ENCODE measurements around the gene C20orf202.

DNA sequence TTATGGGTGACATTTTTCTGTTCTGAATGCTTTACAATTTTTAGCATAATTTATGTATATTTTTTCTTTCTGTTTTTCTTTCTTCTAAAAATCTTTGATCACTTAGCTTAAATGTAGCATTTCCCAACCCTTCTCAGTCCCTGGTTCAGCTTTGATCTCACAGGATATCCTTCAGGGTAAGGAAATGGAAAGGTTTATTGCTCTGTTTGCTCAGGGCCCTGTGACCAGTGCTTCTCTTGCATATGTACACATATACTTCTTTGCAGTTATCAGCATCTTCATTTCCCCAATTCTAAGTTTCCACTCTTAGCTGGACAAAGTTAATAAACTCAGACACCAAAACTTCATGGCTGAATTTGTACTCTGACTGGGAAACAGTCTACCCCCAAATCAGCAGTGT, 49.0 kb upstream of the C20orf202 start:
- TF ChIP-seq, protein P1, sequence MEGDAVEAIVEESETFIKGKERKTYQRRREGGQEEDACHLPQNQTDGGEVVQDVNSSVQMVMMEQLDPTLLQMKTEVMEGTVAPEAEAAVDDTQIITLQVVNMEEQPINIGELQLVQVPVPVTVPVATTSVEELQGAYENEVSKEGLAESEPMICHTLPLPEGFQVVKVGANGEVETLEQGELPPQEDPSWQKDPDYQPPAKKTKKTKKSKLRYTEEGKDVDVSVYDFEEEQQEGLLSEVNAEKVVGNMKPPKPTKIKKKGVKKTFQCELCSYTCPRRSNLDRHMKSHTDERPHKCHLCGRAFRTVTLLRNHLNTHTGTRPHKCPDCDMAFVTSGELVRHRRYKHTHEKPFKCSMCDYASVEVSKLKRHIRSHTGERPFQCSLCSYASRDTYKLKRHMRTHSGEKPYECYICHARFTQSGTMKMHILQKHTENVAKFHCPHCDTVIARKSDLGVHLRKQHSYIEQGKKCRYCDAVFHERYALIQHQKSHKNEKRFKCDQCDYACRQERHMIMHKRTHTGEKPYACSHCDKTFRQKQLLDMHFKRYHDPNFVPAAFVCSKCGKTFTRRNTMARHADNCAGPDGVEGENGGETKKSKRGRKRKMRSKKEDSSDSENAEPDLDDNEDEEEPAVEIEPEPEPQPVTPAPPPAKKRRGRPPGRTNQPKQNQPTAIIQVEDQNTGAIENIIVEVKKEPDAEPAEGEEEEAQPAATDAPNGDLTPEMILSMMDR (conservative IDR thresholded peaks at IDR 0.05): no peak
- no peak for TF ChIP-seq ZFX (IDR thresholded peaks at IDR 0.05)
